ENCODE data around the gene KLLN.

DNA sequence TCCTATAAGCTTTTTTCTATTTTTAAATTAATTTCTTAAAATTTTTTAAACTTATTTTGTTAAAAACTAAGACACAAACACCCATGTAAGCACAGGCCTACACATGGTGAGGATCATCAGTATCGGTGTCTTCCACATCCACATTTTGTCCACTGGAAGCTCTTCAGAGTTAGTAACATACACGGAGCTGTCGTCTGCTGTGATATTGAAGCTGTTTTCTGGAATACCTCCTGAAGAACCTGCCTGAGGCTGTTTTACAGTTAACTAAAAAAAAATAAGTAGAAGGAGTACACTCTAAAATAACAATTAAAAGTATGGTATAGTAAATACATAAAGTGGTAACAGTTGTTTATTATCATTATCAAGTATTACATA is 17.7 kb downstream of the KLLN start:
- TF ChIP-seq, protein P1, sequence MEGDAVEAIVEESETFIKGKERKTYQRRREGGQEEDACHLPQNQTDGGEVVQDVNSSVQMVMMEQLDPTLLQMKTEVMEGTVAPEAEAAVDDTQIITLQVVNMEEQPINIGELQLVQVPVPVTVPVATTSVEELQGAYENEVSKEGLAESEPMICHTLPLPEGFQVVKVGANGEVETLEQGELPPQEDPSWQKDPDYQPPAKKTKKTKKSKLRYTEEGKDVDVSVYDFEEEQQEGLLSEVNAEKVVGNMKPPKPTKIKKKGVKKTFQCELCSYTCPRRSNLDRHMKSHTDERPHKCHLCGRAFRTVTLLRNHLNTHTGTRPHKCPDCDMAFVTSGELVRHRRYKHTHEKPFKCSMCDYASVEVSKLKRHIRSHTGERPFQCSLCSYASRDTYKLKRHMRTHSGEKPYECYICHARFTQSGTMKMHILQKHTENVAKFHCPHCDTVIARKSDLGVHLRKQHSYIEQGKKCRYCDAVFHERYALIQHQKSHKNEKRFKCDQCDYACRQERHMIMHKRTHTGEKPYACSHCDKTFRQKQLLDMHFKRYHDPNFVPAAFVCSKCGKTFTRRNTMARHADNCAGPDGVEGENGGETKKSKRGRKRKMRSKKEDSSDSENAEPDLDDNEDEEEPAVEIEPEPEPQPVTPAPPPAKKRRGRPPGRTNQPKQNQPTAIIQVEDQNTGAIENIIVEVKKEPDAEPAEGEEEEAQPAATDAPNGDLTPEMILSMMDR (IDR thresholded peaks at IDR 0.05), result no peak
- TF ChIP-seq ZFX (IDR thresholded peaks at IDR 0.05; ENCODE audit: borderline replicate concordance), result no peak

Measured in 22Rv1 (cell line).